HG02588 (cell line): ENCODE measurements around the gene MUC12.
"Not testable (repeated sequence)": the region's sequence is repeated elsewhere in the genome, so short reads cannot be mapped to it uniquely, and the experiment has no call there.

Source experiments
- ATAC-seq: cut with Tn5 transposase; IDR thresholded peaks from one replicate; pipeline ENCODE4 v1.9.1; 2021; ENCODE audit warnings: mild to moderate bottlenecking, moderate library complexity; ENCODE audit not compliant: unreplicated experiment

The MUC12 gene

GRCh38 chr7:101059620-101059942, 90.2 kb downstream of the MUC12 start:
- ATAC-seq: no peak

GRCh38 chr7:101060992-101061391, 91.6 kb downstream of the MUC12 start:
- no peak for ATAC-seq

GRCh38 chr7:101064176-101064550, 94.8 kb downstream of the MUC12 start:
- not testable (repeated sequence) for ATAC-seq

- not testable (repeated sequence) for ATAC-seq
Measured at GRCh38 chr7:101065162-101065561, 95.8 kb downstream of the MUC12 start.

GRCh38 chr7:101066141-101066832, 96.9 kb downstream of the MUC12 start:
- ATAC-seq: no peak

GRCh38 chr7:101066833-101067177, 97.4 kb downstream of the MUC12 start:
- ATAC-seq: no peak

GRCh38 chr7:101068401-101068800, 99.0 kb downstream of the MUC12 start:
- no peak for ATAC-seq
